CD4-positive, alpha-beta T cell treated with Interferon gamma for 1 hour (primary cell): ENCODE measurements around the gene FRK.
"Not testable (repeated sequence)": the region's sequence is repeated elsewhere in the genome, so short reads cannot be mapped to it uniquely, and the experiment has no call there.

Experiments used
- DNase-seq: peaks from one replicate; pipeline ENCODE4 v3.0.0-alpha.2; 2020

The FRK gene

DNA sequence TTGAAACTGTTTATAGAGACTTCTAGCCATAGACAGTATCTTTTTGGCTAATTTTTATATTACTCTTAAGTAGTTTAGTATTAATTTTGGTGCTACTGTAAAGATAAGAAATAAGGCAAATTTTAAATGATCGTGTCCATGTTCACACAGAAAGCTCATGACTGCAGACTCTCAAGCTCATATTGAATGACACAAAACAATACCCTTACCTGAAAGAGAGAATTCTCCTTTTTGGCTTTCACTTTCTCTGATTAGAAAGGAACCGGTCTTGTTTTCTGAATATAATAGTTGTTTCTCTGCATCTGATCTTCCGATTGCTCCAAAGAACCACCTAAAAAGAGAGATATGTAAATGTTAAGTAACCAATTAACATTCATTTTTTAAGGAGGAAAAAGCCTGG, 57.0 kb downstream of the FRK start:
- DNase-seq = no peak

- no peak for DNase-seq
Measured at GRCh38 chr6:116002756-116003155, 57.9 kb downstream of the FRK start.

GRCh38 chr6:115999235-115999634, 61.5 kb downstream of the FRK start:
- DNase-seq = no peak

DNA sequence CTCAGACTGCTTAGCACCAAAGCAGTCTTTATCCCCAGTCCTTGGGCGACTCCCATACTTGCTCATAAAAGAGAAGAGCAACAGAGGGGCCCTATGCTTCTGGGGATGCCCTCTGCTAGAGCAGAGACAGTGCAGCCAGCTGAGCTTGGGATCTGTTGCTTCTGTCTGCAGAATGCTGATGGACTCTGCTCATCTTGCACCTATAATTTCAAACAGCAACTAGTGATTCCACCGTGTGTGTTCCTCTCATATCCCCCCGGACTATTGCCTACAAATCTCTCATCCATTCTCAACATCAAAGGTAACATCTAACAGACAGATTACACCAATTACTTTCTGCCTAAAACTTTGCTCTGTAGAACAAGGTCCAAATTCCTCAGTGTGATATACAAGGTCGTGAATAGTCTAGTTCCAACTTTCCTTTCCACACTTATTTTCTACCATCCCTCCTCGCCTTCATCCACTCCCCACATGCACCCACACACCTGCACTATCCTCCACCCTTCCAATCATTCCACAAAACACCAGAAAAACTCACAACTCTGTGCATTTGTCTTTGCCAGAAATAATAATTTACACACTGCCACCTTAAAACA, 62.6 kb downstream of the FRK start:
- DNase-seq = no peak

- no peak for DNase-seq
Measured at GRCh38 chr6:115986026-115986425, 74.7 kb downstream of the FRK start.

DNA sequence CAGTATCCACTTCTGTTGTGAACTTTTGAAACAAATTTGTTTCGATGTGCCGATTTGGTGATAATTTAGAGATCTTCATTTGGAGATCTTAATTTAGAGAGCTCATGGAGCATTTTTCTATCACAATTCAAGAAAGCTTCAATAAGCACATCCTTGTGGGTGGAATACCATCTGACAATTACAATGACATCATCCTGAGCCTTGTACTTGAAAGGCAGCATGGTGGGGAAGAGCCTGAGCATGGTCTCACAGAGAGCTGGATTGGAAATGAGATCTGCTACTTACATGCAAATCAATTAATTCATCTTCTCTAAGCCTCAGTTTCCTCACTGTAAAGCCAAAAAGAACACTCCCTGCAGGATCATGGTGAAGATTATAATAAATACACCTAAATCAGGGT, 75.9 kb downstream of the FRK start:
- DNase-seq = no peak

DNA sequence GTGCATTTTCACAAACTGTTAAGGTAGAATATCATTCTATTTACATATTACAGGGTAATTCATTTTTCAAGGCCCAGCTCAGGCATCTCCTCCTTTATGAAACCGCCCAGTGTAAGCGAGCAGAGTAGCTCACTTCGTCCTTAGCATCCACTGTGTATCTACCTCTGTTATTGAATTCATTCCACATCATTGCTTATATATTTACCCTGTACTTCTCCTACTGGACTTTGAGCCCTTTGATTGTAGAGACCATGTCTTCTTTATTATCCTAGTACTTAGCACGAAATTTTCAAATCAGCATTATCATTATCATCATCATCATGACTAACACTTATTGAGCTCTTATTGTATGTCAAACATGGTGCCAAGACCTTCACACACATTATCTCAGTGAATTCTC, 76.7 kb downstream of the FRK start:
- no peak for DNase-seq

- DNase-seq = no peak
Measured at GRCh38 chr6:115982453-115982852, 78.2 kb downstream of the FRK start.

GRCh38 chr6:115977220-115977619, 83.5 kb downstream of the FRK start:
- no peak for DNase-seq

DNA sequence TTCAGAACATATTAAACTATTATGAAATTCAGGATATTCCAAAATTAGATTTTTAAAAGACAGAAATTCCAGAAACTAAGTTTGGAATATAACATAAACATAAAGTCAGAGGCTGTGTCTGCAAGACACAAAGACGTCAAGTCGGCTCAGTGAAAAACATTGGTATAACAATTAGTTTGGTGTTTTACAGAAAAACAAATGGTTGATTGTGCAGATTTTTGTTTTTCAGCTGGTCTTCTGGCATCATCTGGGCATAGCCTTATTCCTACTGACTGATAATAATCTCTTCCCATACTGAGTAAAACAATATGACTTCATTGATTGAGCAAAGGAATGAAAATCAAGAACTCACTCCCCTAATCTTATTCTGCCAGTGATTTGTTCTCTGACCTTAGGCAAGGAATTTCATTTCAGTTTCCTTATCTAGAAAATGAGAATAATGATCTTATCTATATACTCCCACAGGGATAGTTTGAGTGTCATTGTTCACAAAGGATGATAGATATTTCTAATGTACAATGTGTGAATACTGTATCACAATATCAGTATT, 84.3 kb downstream of the FRK start:
- no peak for DNase-seq

DNA sequence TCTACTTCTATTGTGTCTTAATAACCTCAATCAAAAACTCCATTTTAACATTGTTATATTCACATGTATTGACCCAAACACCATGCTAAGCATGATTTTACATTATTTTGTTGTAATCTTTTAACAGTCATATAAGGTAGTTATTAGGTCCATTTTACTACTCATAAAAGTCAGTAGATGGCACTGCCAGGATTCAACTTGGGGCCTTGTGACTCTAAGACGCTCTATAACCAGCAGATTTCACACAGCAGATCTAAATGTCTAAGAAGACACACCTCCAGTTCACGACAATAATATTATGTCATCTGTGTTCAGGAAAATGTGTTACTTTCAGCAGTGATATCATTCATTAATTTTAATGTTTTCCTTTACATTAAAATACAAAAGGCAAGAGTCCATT, 88.0 kb downstream of the FRK start:
- DNase-seq = no peak

GRCh38 chr6:115971785-115972184, 88.9 kb downstream of the FRK start:
- no peak for DNase-seq

DNA sequence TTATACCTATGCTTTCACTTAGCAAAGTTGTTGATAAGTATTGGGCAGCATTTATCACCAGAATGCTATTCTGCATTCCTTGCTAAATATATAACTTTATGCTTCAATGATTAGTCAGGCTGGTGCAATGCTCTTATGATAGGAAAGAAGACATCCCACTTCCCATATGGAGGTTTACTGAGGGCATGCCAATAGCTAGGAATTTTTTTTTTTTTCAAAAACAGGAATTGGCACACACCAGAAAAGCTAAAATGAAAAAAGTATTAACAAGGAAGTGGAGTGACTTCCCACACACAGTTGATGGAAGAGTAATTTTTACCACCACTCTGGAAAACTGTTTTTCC, 90.8 kb downstream of the FRK start:
- DNase-seq = no peak

- DNase-seq = no peak
Measured at GRCh38 chr6:115969207-115969929, 91.3 kb downstream of the FRK start.

DNA sequence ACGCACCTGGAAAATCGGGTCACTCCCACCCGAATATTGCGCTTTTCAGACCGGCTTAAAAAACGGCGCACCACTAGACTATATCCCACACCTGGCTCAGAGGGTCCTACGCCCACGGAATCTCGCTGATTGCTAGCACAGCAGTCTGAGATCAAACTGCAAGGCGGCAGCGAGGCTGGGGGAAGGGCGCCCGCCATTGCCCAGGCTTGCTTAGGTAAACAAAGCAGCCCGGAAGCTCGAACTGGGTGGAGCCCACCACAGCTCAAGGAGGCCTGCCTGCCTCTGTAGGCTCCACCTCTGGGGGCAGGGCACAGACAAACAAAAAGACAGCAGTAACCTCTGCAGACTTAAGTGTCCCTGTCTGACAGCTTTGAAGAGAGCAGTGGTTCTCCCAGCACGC, 100.4 kb downstream of the FRK start:
- not testable (repeated sequence) for DNase-seq

GRCh38 chr6:115958958-115959357, 101.7 kb downstream of the FRK start:
- DNase-seq = no peak

DNA sequence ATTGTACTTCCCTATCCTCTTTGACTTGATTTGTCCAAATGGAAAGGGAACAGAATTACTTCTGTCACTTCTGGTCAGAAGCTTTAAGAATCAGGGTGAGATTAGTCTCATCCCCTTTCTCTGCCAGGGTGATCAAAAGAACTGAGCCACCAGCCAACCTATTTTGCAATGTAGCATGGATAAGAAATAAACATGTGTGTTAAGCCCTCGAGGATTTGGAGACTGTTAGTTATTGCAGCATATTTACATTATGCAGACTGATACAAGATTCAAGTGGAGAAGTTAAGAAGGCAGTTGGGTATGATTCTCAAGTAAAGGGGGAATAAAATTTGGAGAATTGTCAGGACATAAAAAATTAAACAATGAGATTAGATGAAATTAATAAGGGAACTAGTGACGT, 106.0 kb downstream of the FRK start:
- no peak for DNase-seq

- DNase-seq = no peak
Measured at GRCh38 chr6:115948751-115949150, 111.9 kb downstream of the FRK start.

- DNase-seq = no peak
Measured at GRCh38 chr6:115947966-115948541, 112.6 kb downstream of the FRK start.

DNA sequence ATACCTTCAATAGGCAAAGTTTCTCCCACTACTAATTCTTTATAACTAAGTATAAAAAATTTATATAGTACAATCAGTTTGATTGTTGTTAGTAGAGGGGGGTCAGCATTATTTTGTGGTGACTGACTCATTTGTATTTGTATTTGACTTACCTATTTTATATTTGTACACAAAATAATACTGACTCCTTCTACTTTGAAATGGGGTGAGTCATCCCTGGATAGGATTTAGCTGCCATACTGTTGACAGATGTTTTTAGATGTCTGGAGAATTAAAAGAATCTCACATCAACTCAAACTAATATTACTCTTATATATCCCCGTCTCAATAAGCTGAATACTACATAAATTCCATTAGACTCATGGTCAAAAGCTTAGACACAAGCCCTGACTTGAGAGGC, 114.9 kb downstream of the FRK start:
- no peak for DNase-seq

DNA sequence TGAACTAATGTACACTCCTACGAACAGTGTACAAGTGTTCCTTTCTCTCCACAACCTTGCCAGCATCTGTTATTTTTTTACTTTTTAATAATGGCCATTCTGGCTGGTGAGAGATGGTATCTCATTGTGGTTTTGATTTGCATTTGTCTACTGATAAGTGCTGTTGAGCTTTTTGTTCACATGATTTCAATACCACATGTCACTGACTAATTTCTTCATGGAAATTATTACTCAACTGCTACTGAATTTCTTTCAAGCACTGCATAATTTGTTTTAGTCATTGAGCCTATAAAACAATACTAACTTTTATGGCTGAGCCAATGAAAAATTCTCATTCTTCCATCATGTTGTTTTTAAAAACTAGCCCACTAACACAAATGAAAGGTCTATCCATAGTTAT, 115.4 kb downstream of the FRK start:
- DNase-seq = no peak

GRCh38 chr6:115944829-115945228, 115.9 kb downstream of the FRK start:
- DNase-seq = not testable (repeated sequence)

- not testable (repeated sequence) for DNase-seq
Measured at GRCh38 chr6:115937502-115937901, 123.2 kb downstream of the FRK start.

DNA sequence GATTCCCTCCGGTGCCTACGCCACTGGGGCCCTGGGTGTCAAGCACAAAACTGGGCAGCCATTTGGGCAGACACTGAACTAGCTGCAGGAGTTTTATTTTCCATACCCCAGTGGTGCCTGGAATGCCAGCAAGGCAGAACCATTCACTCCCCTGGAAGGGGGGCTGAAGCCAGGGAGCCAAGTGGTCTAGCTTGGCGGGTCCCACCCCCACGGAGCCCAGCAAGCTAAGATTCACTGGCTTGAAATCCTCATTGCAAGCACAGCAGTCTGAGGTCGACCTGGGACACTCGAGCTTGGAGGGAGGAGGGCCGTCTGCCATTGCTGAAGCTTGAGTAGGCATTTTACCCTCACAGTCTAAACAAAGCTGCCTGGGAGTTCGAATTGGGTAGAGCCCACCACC, 125.3 kb downstream of the FRK start:
- no peak for DNase-seq

DNA sequence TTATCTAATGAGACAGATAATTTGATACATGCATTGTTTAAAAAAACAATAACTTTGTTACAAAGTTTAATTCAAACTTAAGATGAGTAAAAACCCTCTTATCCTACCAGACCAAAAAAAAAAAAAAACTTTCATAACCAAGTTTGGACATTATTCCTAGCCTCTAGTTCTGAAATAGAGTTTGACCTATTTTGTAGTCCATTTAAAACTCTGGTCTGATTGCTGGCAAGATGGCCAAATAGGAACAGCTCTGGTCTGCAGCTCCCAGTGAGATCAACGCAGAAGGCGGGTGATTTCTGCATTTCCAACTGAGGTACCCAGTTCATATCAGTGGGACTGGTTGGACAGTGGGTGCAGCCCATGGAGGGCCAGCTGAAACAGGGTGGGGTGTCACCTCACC, 125.9 kb downstream of the FRK start:
- DNase-seq = no peak
